Keratinocyte (primary cell): ENCODE results near the gene YDJC. TPM values are rescaled to one million over a fixed set of nuclear protein-coding genes. Genes with fewer than 3 reads are reported as not detected.

Experiments used
- DNase-seq: peaks from one replicate; pipeline ENCODE4 v3.0.0-alpha.2; 2011; ENCODE audit warnings: low read depth, missing footprints, low spot score
- FAIRE-seq: peaks from 2 replicates; lab custom pipeline; 2011; peaks lifted over from hg19 to GRCh38; lab: Jason Lieb, UNC
- H2AFZ ChIP-seq: 2 replicates; pipeline ENCODE4 v1.6.0; 2012; ENCODE audit warnings: low read length, control low read depth, inconsistent platforms; ENCODE audit not compliant: control insufficient read depth
- H3K27ac ChIP-seq: 2 replicates; pipeline ENCODE4 v1.5.1; 2011; ENCODE audit warnings: low read length; ENCODE audit not compliant: control insufficient read depth, insufficient read depth
- H3K27me3 ChIP-seq: 3 replicates; pipeline ENCODE4 v1.6.0; 2011; ENCODE audit warnings: low read length; ENCODE audit not compliant: control insufficient read depth, insufficient read depth; ENCODE audit errors: extremely low read depth
- H3K36me3 ChIP-seq, 2 experiments: 2 replicates in 1 of 2; 3 replicates in 1 of 2; pipeline ENCODE4 v1.5.1; 2011; ENCODE audit warnings: low read length in 2 of 2, mild to moderate bottlenecking in 1 of 2; ENCODE audit not compliant: control insufficient read depth in 2 of 2, insufficient read depth in 2 of 2; ENCODE audit errors: extremely low read depth in 1 of 2
- H3K4me1 ChIP-seq: 3 replicates; pipeline ENCODE4 v1.5.1; 2011; ENCODE audit warnings: low read length; ENCODE audit not compliant: control insufficient read depth, insufficient read depth; ENCODE audit errors: extremely low read depth
- H3K4me2 ChIP-seq: 3 replicates; pipeline ENCODE4 v1.6.0; 2011; ENCODE audit warnings: low read depth, low read length; ENCODE audit not compliant: control insufficient read depth, insufficient read depth; ENCODE audit errors: extremely low read depth
- H3K4me3 ChIP-seq, 3 experiments: fragments of 200-600 bp in 1 of 3; sonication (generic) in 1 of 3; 2 replicates in 2 of 3; 3 replicates in 1 of 3; pipeline ENCODE4 v1.5.1; 2011 to 2016; ENCODE audit warnings: low read length in 3 of 3, mild to moderate bottlenecking in 3 of 3, control low read depth in 2 of 3, inconsistent platforms in 1 of 3, low read depth in 1 of 3, mixed read lengths in 1 of 3, mixed run types in 1 of 3, moderate library complexity in 1 of 3; ENCODE audit not compliant: control insufficient read depth in 2 of 3, insufficient read depth in 2 of 3; ENCODE audit errors: extremely low read depth in 1 of 3
- H3K79me2 ChIP-seq: 2 replicates; pipeline ENCODE4 v1.6.0; 2012; ENCODE audit warnings: low read length; ENCODE audit not compliant: control insufficient read depth, insufficient read depth
- H3K9ac ChIP-seq: 3 replicates; pipeline ENCODE4 v1.6.0; 2011; ENCODE audit warnings: low read length; ENCODE audit not compliant: control insufficient read depth, insufficient read depth; ENCODE audit errors: extremely low read depth
- H3K9me1 ChIP-seq: 3 replicates; pipeline ENCODE4 v1.6.0; 2011; ENCODE audit warnings: low read length; ENCODE audit not compliant: control insufficient read depth, insufficient read depth; ENCODE audit errors: extremely low read depth
- H3K9me3 ChIP-seq: 2 replicates; pipeline ENCODE4 v1.5.1; 2012; ENCODE audit warnings: low read depth, low read length; ENCODE audit not compliant: control insufficient read depth
- H4K20me1 ChIP-seq: 3 replicates; pipeline ENCODE4 v1.6.0; 2011; ENCODE audit warnings: low read length; ENCODE audit not compliant: control insufficient read depth, insufficient read depth; ENCODE audit errors: extremely low read depth
- CTCF ChIP-seq, 3 experiments: IDR thresholded peaks in 1 of 3; conservative IDR thresholded peaks in 1 of 3; optimal IDR thresholded peaks in 1 of 3; 2 replicates in 2 of 3; 3 replicates in 1 of 3; pipeline versions ENCODE3 to v1.5.1; 2011; ENCODE audit warnings: low read length in 3 of 3, mild to moderate bottlenecking in 3 of 3, moderate library complexity in 2 of 3, control low read depth in 1 of 3, inconsistent platforms in 1 of 3; ENCODE audit not compliant: insufficient read depth in 2 of 3; ENCODE audit errors: extremely low read depth in 1 of 3
- EZH2 ChIP-seq: IDR thresholded peaks from one replicate; pipeline ENCODE4 v1.6.1; 2012; ENCODE audit warnings: inconsistent platforms, mild to moderate bottlenecking, low read length, moderate library complexity
- dilution Hi-C: fragments of 300-500 bp; cut with MboI; formaldehyde crosslinking; loops from one replicate; pipeline ENCODE4 v1.7.0; 2020; ENCODE audit warnings: low sequenced_read_pairs; ENCODE audit not compliant: extremely low pct_ligation_motif_present
- polyA plus RNA-seq, 5 experiments: library from polyadenylated mRNA; depleted of rRNA in 3 of 5; stranded (reverse) in 3 of 5; stranded (forward) in 1 of 5; unstranded in 1 of 5; fragments of >200 nt; gene quantifications; 1 replicate in 1 of 5; 2 replicates in 3 of 5; 3 replicates in 1 of 5; pipeline versions ENCODE4 v1.2.1 to v1.2.3, GENCODE V29; 2011 to 2012; ENCODE audit warnings: missing spikeins in 2 of 5, low read depth in 1 of 5, low replicate concordance in 1 of 5

YDJC gene
- polyA plus RNA-seq, 1 donor (not counting 4 experiments of a cell fraction or from before 2014, with no cell fraction given), result 18.2 TPM

GRCh38 chr22:21632237-21632895, 2.5 kb upstream of the YDJC start, which contains the start of gene CCDC116:
Gene CCDC116, plus strand, starts transcription at chr22:21632760. Its CDS starts 422 bp downstream, at chr22:21633182.
- Histone ChIP-seq H3K9me1 (no peaks in the 10 kb centered on the region), H3K4me3 (no peak within 1 kb of the TSS), H3K36me3 (peaks cover 2 to 12% of the 10 kb centered on the region in 2 experiments), H3K79me2 (peaks cover 23% of the 10 kb centered on the region), H3K4me2 (no peak within 1 kb of the TSS), H3K27ac (no peak within 1 kb of the TSS), H2AFZ (no peak within 1 kb of the TSS), H4K20me1 (no peaks in the 10 kb centered on the region), H3K4me1 (peaks cover 12% of the 10 kb centered on the region), H3K9ac (no peak within 1 kb of the TSS), H3K27me3 (no peaks in the 10 kb centered on the region), H3K9me3 (no peaks in the 10 kb centered on the region)
- DNase-seq (no peak), FAIRE-seq (no peak)
- TF ChIP-seq EZH2, result no peak
- no peak for TF ChIP-seq CTCF (optimal IDR thresholded peaks at IDR 0.05 in 1 of 3, IDR thresholded peaks at IDR 0.05 in 1 of 3, conservative IDR thresholded peaks at IDR 0.05 in 1 of 3; ENCODE audit: extremely low read depth in 1 of 3, insufficient read depth in 2 of 3, low read length in 3 of 3)
- dilution Hi-C loops, result no loop called here

GRCh38 chr22:21631025-21631424, 1.2 kb upstream of the YDJC start:
- no peak for FAIRE-seq
- Histone ChIP-seq H4K20me1 (peaks cover 3% of the 10 kb centered on the region), H3K9me3 (no peaks in the 10 kb centered on the region), H3K9ac (no peak overlapping the region), H3K27me3 (no peaks in the 10 kb centered on the region), H3K79me2 (peaks cover 35% of the 10 kb centered on the region), H3K4me1 (peaks cover 12% of the 10 kb centered on the region), H3K36me3 (peaks cover 6 to 13% of the 10 kb centered on the region in 2 experiments), H3K4me3 (no peak overlapping the region), H2AFZ (no peak overlapping the region), H3K9me1 (no peaks in the 10 kb centered on the region), H3K27ac (no peak overlapping the region), H3K4me2 (no peak overlapping the region)
- dilution Hi-C loops, result no loop called here
- TF ChIP-seq EZH2 (no peak), CTCF (optimal IDR thresholded peaks at IDR 0.05 in 1 of 3, IDR thresholded peaks at IDR 0.05 in 1 of 3, conservative IDR thresholded peaks at IDR 0.05 in 1 of 3; ENCODE audit: extremely low read depth in 1 of 3, insufficient read depth in 2 of 3, low read length in 3 of 3) (no peak)
- no peak for DNase-seq
